NCI-H1417 treated with DMSO at 0.1 percent for 48 hours (cell line): Measurements from ENCODE around the gene CDC42BPG.

Experiments used
- DNase-seq: peaks from one replicate; lab custom pipeline; 2025; lab: John Stamatoyannopoulos, UW

Gene CDC42BPG

GRCh38 chr11:64844330-64845128, at the start of gene CDC42BPG:
CDC42BPG (minus strand) TSS chr11:64844653; CDS start chr11:64844569, 84 bp downstream.
- DNase-seq, result peak; percentile 56

- DNase-seq, result no peak
These were observed 49.0 kb upstream of the CDC42BPG start for GRCh38 chr11:64893194-64894069.

GRCh38 chr11:64892838-64893193, 48.4 kb upstream of the CDC42BPG start:
- DNase-seq, result no peak

GRCh38 chr11:64892411-64892831, 48.0 kb upstream of the CDC42BPG start:
- no peak for DNase-seq

GRCh38 chr11:64891880-64892279, 47.4 kb upstream of the CDC42BPG start:
- DNase-seq, result no peak

- DNase-seq, result no peak
These were observed 46.9 kb upstream of the CDC42BPG start for GRCh38 chr11:64891215-64891848.

- DNase-seq, result no peak
These were observed 46.1 kb upstream of the CDC42BPG start for GRCh38 chr11:64890522-64890939.

GRCh38 chr11:64888729-64889511, 44.5 kb upstream of the CDC42BPG start:
- no peak for DNase-seq

- no peak for DNase-seq
These were observed 43.9 kb upstream of the CDC42BPG start for GRCh38 chr11:64888406-64888728.

- DNase-seq, result no peak
These were observed 43.4 kb upstream of the CDC42BPG start for GRCh38 chr11:64887757-64888405.

- DNase-seq, result no peak
These were observed 42.8 kb upstream of the CDC42BPG start for GRCh38 chr11:64887234-64887756.

GRCh38 chr11:64885367-64886286, 41.2 kb upstream of the CDC42BPG start:
- no peak for DNase-seq

GRCh38 chr11:64884019-64884418, 39.6 kb upstream of the CDC42BPG start:
- DNase-seq, result no peak

GRCh38 chr11:64883575-64883974, 39.1 kb upstream of the CDC42BPG start:
- no peak for DNase-seq

GRCh38 chr11:64882243-64882642, 37.8 kb upstream of the CDC42BPG start:
- DNase-seq, result no peak

- no peak for DNase-seq
These were observed 37.0 kb upstream of the CDC42BPG start for GRCh38 chr11:64881476-64881875.

GRCh38 chr11:64880240-64881001, 36.0 kb upstream of the CDC42BPG start:
- no peak for DNase-seq

- no peak for DNase-seq
These were observed 34.9 kb upstream of the CDC42BPG start for GRCh38 chr11:64879244-64879900.
